AG10803 (cell line): Measurements from ENCODE around the gene EEF2.

Source experiments
- DNase-seq: peaks from one replicate; pipeline ENCODE4 v3.0.0; 2010; ENCODE audit warnings: low read depth
- H3K4me3 ChIP-seq: 2 replicates; pipeline ENCODE4 v1.5.1; 2011; ENCODE audit warnings: mild to moderate bottlenecking, low read length, control low read depth
- TF ChIP-seq, protein P1 (sequence below): conservative IDR thresholded peaks from 2 replicates; pipeline ENCODE4 v1.5.1; 2011; ENCODE audit warnings: mild to moderate bottlenecking, low read length, control low read depth, inconsistent platforms

The EEF2 gene

DNA sequence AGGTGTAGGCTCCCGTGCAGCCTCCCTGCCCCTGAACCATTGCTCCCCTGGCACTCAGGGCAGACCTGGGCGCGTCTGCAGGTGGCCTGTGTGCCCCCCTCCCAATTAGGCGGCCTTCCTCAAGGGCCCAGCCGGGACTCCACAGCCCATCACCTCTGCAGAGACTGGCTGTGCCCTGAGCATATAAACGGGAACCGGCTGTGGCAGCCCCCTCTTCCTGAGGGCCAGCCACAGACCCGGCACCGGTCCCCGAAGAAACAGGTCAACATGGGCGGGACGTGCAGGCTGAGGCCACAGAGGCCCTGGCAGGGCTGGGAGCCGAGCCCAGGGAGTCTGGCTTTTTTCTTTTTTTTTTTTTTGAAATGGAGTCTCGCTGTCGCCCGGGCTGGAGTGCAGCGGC is 34.3 kb upstream of the EEF2 start:
- no peak for DNase-seq
- H3K4me3 ChIP-seq: no peak overlapping the region
- TF ChIP-seq, protein P1, sequence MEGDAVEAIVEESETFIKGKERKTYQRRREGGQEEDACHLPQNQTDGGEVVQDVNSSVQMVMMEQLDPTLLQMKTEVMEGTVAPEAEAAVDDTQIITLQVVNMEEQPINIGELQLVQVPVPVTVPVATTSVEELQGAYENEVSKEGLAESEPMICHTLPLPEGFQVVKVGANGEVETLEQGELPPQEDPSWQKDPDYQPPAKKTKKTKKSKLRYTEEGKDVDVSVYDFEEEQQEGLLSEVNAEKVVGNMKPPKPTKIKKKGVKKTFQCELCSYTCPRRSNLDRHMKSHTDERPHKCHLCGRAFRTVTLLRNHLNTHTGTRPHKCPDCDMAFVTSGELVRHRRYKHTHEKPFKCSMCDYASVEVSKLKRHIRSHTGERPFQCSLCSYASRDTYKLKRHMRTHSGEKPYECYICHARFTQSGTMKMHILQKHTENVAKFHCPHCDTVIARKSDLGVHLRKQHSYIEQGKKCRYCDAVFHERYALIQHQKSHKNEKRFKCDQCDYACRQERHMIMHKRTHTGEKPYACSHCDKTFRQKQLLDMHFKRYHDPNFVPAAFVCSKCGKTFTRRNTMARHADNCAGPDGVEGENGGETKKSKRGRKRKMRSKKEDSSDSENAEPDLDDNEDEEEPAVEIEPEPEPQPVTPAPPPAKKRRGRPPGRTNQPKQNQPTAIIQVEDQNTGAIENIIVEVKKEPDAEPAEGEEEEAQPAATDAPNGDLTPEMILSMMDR: no peak

DNA sequence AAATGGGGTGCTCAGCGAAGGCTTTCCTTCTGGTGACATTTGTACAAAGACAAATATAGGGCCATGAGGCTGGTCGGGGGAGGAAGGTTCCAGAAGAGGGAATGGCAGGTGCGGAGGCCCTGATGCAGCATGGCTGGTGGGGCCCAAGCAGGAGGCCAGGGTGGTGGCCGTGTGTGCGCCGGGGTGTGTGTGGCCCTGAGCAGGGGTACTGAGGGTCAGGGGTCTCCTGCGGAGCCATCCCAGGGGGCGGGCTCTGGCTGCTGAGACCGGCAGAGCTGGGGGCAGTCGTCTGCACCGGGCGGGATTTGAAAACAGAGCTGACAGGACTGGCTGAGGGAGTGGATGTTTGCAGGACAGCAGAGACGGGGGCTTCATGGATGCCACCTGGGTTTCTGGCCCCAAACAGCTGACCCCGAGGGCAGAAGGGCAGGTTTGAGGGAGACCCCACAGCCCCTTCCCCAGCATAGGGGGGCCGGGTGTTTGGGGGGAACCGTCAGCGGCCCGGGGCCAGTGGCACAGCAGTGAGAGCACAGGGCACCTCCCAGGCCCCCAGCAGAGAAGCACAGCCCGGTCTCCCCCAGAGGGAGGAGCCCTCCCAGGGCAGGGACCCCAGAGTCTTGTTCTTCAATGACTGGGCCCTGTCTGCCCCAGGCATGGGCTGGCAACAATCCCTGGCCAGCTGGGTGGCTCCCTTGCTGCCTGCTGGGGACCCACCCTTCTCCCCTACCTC is 33.7 kb upstream of the EEF2 start:
- TF ChIP-seq, protein P1: no peak
- no peak for DNase-seq
- H3K4me3 ChIP-seq: no peak overlapping the region

DNA sequence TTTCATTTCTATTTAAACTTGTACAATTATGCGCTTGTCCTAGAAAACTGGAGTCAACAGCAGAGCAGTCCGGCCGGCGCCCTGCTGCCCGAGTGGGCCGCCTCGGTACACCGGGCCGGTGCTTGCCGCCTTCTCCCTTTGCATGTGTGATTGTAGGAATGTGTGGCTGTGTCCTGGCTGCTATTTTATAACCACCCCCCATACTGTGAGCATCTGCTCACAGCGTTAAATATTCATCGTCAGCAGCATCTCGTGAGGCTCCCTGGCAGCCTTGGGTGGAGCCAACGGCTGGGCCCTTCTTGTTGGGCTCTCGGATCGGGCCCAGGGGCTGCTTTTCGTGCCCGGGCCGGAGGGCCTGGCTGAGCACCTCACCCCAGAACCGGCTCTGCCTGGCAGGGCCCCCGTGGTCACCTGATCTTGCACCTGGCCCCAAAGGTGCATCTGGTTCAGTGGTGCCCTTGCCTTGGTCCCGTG is 32.9 kb upstream of the EEF2 start:
- TF ChIP-seq, protein P1: no peak
- no peak for DNase-seq
- H3K4me3 ChIP-seq: no peak overlapping the region

DNA sequence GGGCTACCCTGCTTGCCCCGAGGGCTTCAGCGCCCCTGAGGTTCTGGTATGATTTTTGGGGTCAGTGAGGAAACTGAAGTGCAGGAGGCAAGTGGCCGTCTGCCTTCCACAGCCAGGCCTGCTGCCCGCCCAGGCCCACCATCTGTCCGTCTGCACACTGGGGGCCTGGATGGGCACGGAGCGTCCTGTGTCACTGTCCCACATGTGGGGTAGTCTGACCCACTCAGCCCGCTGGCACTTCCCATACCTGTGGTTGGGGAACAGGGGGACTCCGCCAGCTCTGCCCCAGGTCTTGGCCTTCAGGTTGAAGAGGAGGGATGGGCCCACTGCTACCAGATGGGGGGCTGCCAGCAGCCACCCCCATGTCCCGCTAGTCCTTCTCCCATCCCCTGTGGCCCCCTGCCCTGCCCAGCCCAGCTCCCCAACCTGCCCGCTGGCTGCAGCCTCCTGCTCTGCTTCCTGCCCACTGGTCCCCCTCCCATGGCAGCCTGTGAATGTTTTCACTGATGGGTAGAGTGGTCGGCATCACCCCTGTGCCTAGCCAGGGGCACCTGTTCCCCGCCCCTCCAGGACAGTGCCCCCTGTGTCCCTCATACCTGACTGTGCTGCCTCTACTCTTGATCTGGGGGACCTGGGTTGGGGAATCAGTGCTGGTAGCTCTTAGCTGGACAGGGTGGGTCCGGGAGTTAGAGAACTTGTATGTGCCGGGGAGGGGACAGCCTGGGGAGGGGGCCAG is 31.8 kb upstream of the EEF2 start:
- H3K4me3 ChIP-seq: no peak overlapping the region
- TF ChIP-seq, protein P1: no peak
- DNase-seq: no peak

DNA sequence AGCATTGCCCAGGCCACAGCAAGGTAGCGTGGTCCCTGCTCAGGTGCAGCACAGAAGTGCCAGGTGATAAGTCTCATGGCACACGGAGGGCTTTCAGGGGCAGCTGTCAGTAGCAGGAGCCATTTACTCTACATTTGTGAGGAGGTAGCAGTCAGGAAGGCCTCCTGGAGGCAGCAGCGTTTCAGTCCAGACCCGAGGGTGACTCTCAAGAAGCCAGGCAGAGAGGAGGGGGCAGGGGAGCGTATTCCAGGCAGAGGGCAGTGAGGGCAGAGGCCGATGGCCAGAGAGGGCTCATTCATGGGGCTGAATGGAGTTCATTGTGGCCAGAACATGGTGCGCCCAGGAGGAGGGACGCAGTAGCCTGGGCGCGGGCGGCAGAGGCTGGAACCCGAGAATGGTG is 31.2 kb upstream of the EEF2 start:
- no peak for DNase-seq
- TF ChIP-seq, protein P1: no peak
- no peak overlapping the region for H3K4me3 ChIP-seq

DNA sequence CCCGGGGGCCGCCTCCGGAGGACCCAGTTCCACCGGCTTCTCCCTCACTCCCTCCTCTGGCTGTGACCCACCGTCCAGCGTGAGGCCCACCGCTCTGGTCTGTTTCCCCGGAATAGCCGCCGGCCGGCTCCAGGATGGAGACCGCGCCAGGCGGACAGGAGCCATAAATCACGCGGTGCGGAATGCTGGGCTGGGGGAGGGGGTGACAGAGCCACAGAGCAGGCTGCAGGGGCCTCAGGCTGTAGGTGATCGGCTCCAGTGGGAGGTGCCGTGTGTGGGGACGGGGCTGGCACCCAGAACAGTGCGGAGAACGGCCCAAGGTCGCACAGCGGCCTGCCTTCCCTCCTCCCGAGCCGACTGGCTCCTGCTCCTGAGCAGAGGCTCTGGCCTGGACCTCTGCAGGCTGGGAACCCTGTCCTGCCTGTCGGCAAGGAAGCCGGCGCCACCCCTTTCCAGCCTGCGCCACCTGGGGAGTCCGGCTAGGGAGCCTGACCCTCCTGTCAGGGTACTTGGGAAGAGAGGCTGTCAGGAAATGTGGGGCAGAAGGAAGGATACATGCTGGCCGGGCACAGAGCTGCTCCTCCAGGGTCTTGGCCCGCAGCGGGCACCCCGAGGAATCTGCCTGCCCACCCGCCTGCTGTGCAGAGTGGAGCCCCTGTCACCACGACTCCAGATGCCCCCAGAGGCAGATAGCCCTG is 30.6 kb upstream of the EEF2 start:
- DNase-seq: no peak
- TF ChIP-seq, protein P1: no peak

More for the DNA sequence above, 30.6 kb upstream of the EEF2 start:
- H3K4me3 ChIP-seq: no peak overlapping the region
